Colonic mucosa (tissue), 4 donors: ENCODE results near the gene FCN3. TPM values are rescaled to one million over a fixed set of nuclear protein-coding genes. Genes with fewer than 3 reads are reported as not detected.

ENCODE experiments used
- DNase-seq: peaks from one replicate; pipeline ENCODE4 v3.0.0-alpha.2; 2020
- H3K27ac ChIP-seq: fragments of 200-600 bp; one replicate; pipeline ENCODE4 v1.8.0; 2021
- H3K27me3 ChIP-seq: fragments of 200-600 bp; one replicate; pipeline ENCODE4 v1.8.0; 2021
- H3K36me3 ChIP-seq: fragments of 200-600 bp; one replicate; pipeline ENCODE4 v1.8.0; 2021
- H3K4me1 ChIP-seq: fragments of 200-600 bp; one replicate; pipeline ENCODE4 v1.8.0; 2021; ENCODE audit warnings: mild to moderate bottlenecking
- H3K4me3 ChIP-seq: fragments of 200-600 bp; one replicate; pipeline ENCODE4 v1.8.0; 2021
- H3K9ac ChIP-seq, 2 donors: one replicate each; pipeline ENCODE4 v1.7.0; 2013; ENCODE audit warnings: control low read depth in 2 of 2, low read depth in 2 of 2, low read length in 2 of 2
- H3K9me3 ChIP-seq: fragments of 200-600 bp; one replicate; pipeline ENCODE4 v1.8.0; 2021
- CTCF ChIP-seq: fragments of 200-600 bp; IDR thresholded peaks from one replicate; pipeline ENCODE4 v1.8.0; 2022; ENCODE audit warnings: antibody characterized with exemption, mild to moderate bottlenecking
- intact Hi-C: fragments of 100-400 bp; cut with DNase I; formaldehyde crosslinking; loops from one replicate; pipeline ENCODE4 v1.14.1; 2022
- total RNA-seq, 2 donors: library from RNA; stranded (reverse); fragmentation: NEBNext Ultra II Directional in 1 of 2; extraction: Animal tissue kit (Norgen Biotek cat#: 25700) in 1 of 2; gene quantifications; one replicate each; pipeline ENCODE4 v1.2.1, GENCODE V29; 2021
- donor health status: healthy.
- donor health status: DM: no; HTN: no; CAD: no.
- donor health status: DM: no; HTN: no; CAD: no.

The FCN3 gene
- total RNA-seq, 2 donors from 2014 or later, result 0.42 to 1.5 TPM

- Histone ChIP-seq H3K4me1 (peaks cover 4% of the 10 kb centered on the region), H3K27me3 (no peaks in the 10 kb centered on the region), H3K9me3 (no peaks in the 10 kb centered on the region), H3K36me3 (no peaks in the 10 kb centered on the region), H3K9ac (peak overlapping the region; percentile 59 to 87), H3K27ac (peak overlapping the region; percentile 93), H3K4me3 (peak overlapping the region; percentile 67)
- intact Hi-C loops, result no loop called here
- DNase-seq, result peak; percentile 25
- no peak for TF ChIP-seq CTCF
Measured at GRCh38 chr1:27364696-27365371, 9.8 kb downstream of the FCN3 start.

GRCh38 chr1:27363766-27364695, 10.6 kb downstream of the FCN3 start:
- H3K9me3 ChIP-seq, result no peaks in the 10 kb centered on the region
- H3K4me3 ChIP-seq, result no peak overlapping the region
- no peaks in the 10 kb centered on the region for H3K36me3 ChIP-seq
- TF ChIP-seq CTCF, result no peak
- no peak overlapping the region for H3K27ac ChIP-seq
- no peak overlapping the region for H3K9ac ChIP-seq
- H3K4me1 ChIP-seq, result peaks cover 4% of the 10 kb centered on the region
- no peak for DNase-seq
- no peaks in the 10 kb centered on the region for H3K27me3 ChIP-seq
- intact Hi-C loops, result no loop called here

- no peak overlapping the region for H3K27ac ChIP-seq
- TF ChIP-seq CTCF, result no peak
- H3K9ac ChIP-seq, result no peak overlapping the region
- peaks cover 12% of the 10 kb centered on the region for H3K4me1 ChIP-seq
- DNase-seq, result no peak
- H3K27me3 ChIP-seq, result no peaks in the 10 kb centered on the region
- H3K9me3 ChIP-seq, result no peaks in the 10 kb centered on the region
- no peak overlapping the region for H3K4me3 ChIP-seq
- intact Hi-C loops, result no loop called here
- H3K36me3 ChIP-seq, result no peaks in the 10 kb centered on the region
Measured at GRCh38 chr1:27361553-27361952, 13.1 kb downstream of the FCN3 start.

GRCh38 chr1:27361044-27361402, 13.6 kb downstream of the FCN3 start:
- H3K4me1 ChIP-seq, result peaks cover 13% of the 10 kb centered on the region
- no peak for DNase-seq
- no peak for TF ChIP-seq CTCF
- H3K4me3 ChIP-seq, result no peak overlapping the region
- no peak overlapping the region for H3K27ac ChIP-seq
- H3K27me3 ChIP-seq, result no peaks in the 10 kb centered on the region
- no peaks in the 10 kb centered on the region for H3K36me3 ChIP-seq
- H3K9ac ChIP-seq, result no peak overlapping the region
- no peaks in the 10 kb centered on the region for H3K9me3 ChIP-seq
- intact Hi-C loops, result no loop called here

GRCh38 chr1:27360159-27361043, 14.2 kb downstream of the FCN3 start:
- Histone ChIP-seq H3K9ac (peak overlapping the region; percentile 16 to 31), H3K27ac (no peak overlapping the region), H3K4me3 (peak overlapping the region; percentile 14), H3K4me1 (peaks cover 13% of the 10 kb centered on the region), H3K27me3 (no peaks in the 10 kb centered on the region), H3K9me3 (no peaks in the 10 kb centered on the region), H3K36me3 (no peaks in the 10 kb centered on the region)
- no peak for TF ChIP-seq CTCF
- DNase-seq, result peak; percentile 44
- intact Hi-C loops, result no loop called here
